Measurements from ENCODE around the gene TYK2. TPM values are rescaled to one million over a fixed set of nuclear protein-coding genes. Genes with fewer than 3 reads are reported as not detected.

Gene TYK2
- total RNA-seq, 3 donors from 2014 or later, result 104 to 142 (median 123) TPM

GRCh38 chr19:10365518-10365917 is 14.9 kb downstream of the TYK2 start:
- H3K36me3 ChIP-seq (ENCODE audit: low read depth), result no peaks in the 10 kb centered on the region
- intact Hi-C loops (cut with DNase I, micrococcal nuclease), result no loop called here

GRCh38 chr19:10364644-10365043 is 15.7 kb downstream of the TYK2 start:
- no peaks in the 10 kb centered on the region for H3K36me3 ChIP-seq (ENCODE audit: low read depth)
- no peaks in the 10 kb centered on the region for H3K9me3 ChIP-seq
- no peak for TF ChIP-seq CTCF (IDR thresholded peaks at IDR 0.05)
- no peaks in the 10 kb centered on the region for H3K4me1 ChIP-seq (ENCODE audit: low read depth)
- intact Hi-C loops (cut with DNase I, micrococcal nuclease), result no loop called here
- DNase-seq (no peak), ATAC-seq (no peak)
- H3K4me3 ChIP-seq, result no peak overlapping the region

More at GRCh38 chr19:10365518-10365917, 14.9 kb downstream of the TYK2 start:
- Histone ChIP-seq H3K4me3 (no peak overlapping the region), H3K4me1 (ENCODE audit: low read depth) (no peaks in the 10 kb centered on the region), H3K9me3 (no peaks in the 10 kb centered on the region)
- no peak for ATAC-seq
- DNase-seq, result no peak
- no peak for TF ChIP-seq CTCF (IDR thresholded peaks at IDR 0.05)

GRCh38 chr19:10363789-10364281 is 16.5 kb downstream of the TYK2 start:
- no peaks in the 10 kb centered on the region for H3K9me3 ChIP-seq
- DNase-seq (no peak), ATAC-seq (no peak)
- no peak for TF ChIP-seq CTCF (IDR thresholded peaks at IDR 0.05)
- intact Hi-C loops (cut with DNase I, micrococcal nuclease), result no loop called here
- no peaks in the 10 kb centered on the region for H3K4me1 ChIP-seq (ENCODE audit: low read depth)
- no peak overlapping the region for H3K4me3 ChIP-seq
- no peaks in the 10 kb centered on the region for H3K36me3 ChIP-seq (ENCODE audit: low read depth)

GRCh38 chr19:10362259-10362658 is 18.1 kb downstream of the TYK2 start:
- H3K36me3 ChIP-seq (ENCODE audit: low read depth), result no peaks in the 10 kb centered on the region
- ATAC-seq, result no peak

GRCh38 chr19:10361569-10362011 is 18.8 kb downstream of the TYK2 start:
- no peak for DNase-seq
- peak; percentile 15 for ATAC-seq
- H3K36me3 ChIP-seq (ENCODE audit: low read depth), result no peaks in the 10 kb centered on the region
- H3K4me3 ChIP-seq, result no peak overlapping the region
- H3K4me1 ChIP-seq (ENCODE audit: low read depth), result no peaks in the 10 kb centered on the region
- intact Hi-C loops (cut with DNase I, micrococcal nuclease), result no loop called here
- no peak for TF ChIP-seq CTCF (IDR thresholded peaks at IDR 0.05)
- H3K9me3 ChIP-seq, result no peaks in the 10 kb centered on the region

More at GRCh38 chr19:10362259-10362658, 18.1 kb downstream of the TYK2 start:
- Histone ChIP-seq H3K9me3 (no peaks in the 10 kb centered on the region), H3K4me1 (ENCODE audit: low read depth) (no peaks in the 10 kb centered on the region), H3K4me3 (no peak overlapping the region)
- intact Hi-C loops (cut with DNase I, micrococcal nuclease), result no loop called here
- no peak for TF ChIP-seq CTCF (IDR thresholded peaks at IDR 0.05)
- no peak for DNase-seq

- ATAC-seq (no peak), DNase-seq (no peak)
- Histone ChIP-seq H3K4me1 (ENCODE audit: low read depth) (no peaks in the 10 kb centered on the region), H3K9me3 (no peaks in the 10 kb centered on the region), H3K4me3 (no peak overlapping the region), H3K36me3 (ENCODE audit: low read depth) (no peaks in the 10 kb centered on the region)
- intact Hi-C loops (cut with DNase I, micrococcal nuclease), result no loop called here
- TF ChIP-seq CTCF (IDR thresholded peaks at IDR 0.05), result no peak
Observed at GRCh38 chr19:10356431-10356830, 23.9 kb downstream of the TYK2 start.
